BJ (cell line): ENCODE results near the gene ADIRF. TPM values are rescaled to one million over a fixed set of nuclear protein-coding genes. Genes with fewer than 3 reads are reported as not detected.
"Not testable (repeated sequence)": the region's sequence is repeated elsewhere in the genome, so short reads cannot be mapped to it uniquely, and the experiment has no call there.

ENCODE experiments used
- CTCF ChIA-PET: fragments of 350-600 bp; formaldehyde crosslinking; extraction: SDS; loops from one replicate; lab custom pipeline; 2021; ENCODE audit warnings: antibody characterized with exemption, inconsistent platforms; lab: Yijun Ruan, JAX
- POLR2A ChIA-PET: fragments of 300-600 bp; sonication (Branson Sonifier 250); formaldehyde crosslinking; extraction: SDS; loops from one replicate; lab custom pipeline; 2021; ENCODE audit warnings: antibody characterized with exemption; lab: Charles Lee
- DNase-seq: peaks from one replicate; pipeline ENCODE4 v3.0.0-alpha.2; 2011; ENCODE audit warnings: low read depth
- H3K27me3 ChIP-seq: 2 replicates; pipeline ENCODE4 v1.6.0; 2011; ENCODE audit warnings: low read length; ENCODE audit not compliant: control insufficient read depth, insufficient read depth
- H3K36me3 ChIP-seq: 2 replicates; pipeline ENCODE4 v1.5.1; 2011; ENCODE audit warnings: low read length; ENCODE audit not compliant: control insufficient read depth, insufficient read depth
- H3K4me3 ChIP-seq: 2 replicates; pipeline ENCODE4 v1.5.1; 2011; ENCODE audit warnings: low read depth, mild to moderate bottlenecking, control low read depth, low read length
- polyA plus RNA-seq: library from polyadenylated mRNA; depleted of rRNA; stranded (reverse); fragments of >200 nt; gene quantifications from 2 replicates; pipeline ENCODE4 v1.2.3, GENCODE V29; 2011
- TF ChIP-seq, protein P1 (sequence below): IDR thresholded peaks from 2 replicates; pipeline ENCODE4 v1.5.1; 2011; ENCODE audit warnings: low read depth, mild to moderate bottlenecking, control low read depth, inconsistent platforms, low read length, moderate library complexity; ENCODE audit not compliant: insufficient read depth

The ADIRF gene
- polyA plus RNA-seq, 1 experiment: 64.4 TPM

DNA sequence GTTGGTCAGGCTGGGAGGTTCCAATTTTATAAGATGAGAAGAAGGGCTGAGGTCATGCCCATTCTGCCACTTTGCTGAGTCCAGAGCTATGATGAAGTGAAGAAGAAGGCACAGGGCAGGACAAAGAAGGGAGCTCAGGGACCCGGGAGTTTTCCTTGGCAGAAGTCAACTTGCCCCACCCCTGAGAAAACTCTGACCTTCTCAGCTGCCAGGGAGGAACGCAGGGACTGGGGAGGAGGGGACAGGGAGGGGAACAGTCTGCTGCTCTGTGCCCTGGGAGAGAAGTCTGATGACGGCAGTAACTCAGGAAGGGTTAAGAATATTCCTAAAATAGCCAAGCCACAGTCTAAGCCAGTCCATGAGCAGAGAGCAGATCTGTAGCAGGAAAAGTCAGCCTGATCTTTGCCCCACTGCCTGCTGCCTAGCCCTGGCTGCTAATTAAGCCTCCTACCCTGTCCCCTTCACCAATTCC lies 11.7 kb downstream of the ADIRF start:
- no peaks in the 10 kb centered on the region for H3K36me3 ChIP-seq
- POLR2A ChIA-PET: no interaction called here
- H3K27me3 ChIP-seq: no peaks in the 10 kb centered on the region
- CTCF ChIA-PET: interaction anchor here (1.0 to 1.2 kb wide), 2 partner anchors 12 to 75 kb away, joined by 3 read pairs; no protein-coding TSS in a partner anchor
- DNase-seq: no peak
- TF ChIP-seq, protein P1, sequence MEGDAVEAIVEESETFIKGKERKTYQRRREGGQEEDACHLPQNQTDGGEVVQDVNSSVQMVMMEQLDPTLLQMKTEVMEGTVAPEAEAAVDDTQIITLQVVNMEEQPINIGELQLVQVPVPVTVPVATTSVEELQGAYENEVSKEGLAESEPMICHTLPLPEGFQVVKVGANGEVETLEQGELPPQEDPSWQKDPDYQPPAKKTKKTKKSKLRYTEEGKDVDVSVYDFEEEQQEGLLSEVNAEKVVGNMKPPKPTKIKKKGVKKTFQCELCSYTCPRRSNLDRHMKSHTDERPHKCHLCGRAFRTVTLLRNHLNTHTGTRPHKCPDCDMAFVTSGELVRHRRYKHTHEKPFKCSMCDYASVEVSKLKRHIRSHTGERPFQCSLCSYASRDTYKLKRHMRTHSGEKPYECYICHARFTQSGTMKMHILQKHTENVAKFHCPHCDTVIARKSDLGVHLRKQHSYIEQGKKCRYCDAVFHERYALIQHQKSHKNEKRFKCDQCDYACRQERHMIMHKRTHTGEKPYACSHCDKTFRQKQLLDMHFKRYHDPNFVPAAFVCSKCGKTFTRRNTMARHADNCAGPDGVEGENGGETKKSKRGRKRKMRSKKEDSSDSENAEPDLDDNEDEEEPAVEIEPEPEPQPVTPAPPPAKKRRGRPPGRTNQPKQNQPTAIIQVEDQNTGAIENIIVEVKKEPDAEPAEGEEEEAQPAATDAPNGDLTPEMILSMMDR: no peak
- H3K4me3 ChIP-seq: no peak overlapping the region

DNA sequence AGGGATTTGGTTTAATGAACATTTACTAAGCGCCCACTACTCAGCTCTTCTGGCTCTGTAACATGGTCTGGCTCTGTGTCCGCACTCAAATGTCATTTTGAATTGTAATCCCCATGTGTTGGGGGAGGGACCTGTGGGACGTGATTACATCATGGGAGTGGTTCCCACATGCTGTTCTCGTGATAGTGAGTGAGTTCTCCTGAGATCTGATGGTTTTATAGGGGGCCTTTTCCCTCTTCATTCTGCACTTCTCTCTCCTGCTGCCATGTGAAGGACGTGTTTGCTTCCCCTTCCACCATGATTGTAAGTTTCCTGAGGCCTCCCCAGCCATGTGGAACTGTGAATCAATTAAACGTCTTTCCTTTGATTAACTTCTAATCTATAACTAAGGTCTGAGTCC lies 12.7 kb downstream of the ADIRF start:
- DNase-seq, H3K27me3 ChIP-seq, H3K4me3 ChIP-seq, POLR2A ChIA-PET, H3K36me3 ChIP-seq: not testable (repeated sequence)
- CTCF ChIA-PET: interaction anchor here (1.2 kb wide), 1 partner anchor 74 kb away, joined by 3 read pairs; no protein-coding TSS in a partner anchor

DNA sequence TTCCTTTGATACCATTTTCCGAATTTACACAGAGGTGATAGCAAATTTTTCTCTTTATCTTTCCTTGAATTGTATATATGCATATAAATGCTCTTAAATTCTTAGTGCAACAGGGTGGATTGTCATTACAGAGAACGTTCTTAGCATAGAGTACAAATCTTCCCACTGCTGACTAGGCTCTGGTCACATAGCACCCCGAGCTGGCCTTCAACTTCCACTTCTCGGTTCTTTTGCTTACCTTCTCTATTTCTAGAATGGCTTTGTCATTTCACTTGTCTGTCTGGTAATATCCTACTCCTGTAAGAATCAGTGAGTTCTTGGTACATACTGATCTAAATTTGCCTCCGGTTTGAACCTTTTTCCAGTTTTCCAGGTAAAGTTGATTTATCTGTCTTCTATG lies 13.4 kb downstream of the ADIRF start:
- H3K4me3 ChIP-seq: no peak overlapping the region
- ChIA-PET POLR2A (no interaction called here), CTCF (no interaction called here)
- TF ChIP-seq, protein P1: no peak
- no peak for DNase-seq
- H3K36me3 ChIP-seq: no peaks in the 10 kb centered on the region
- H3K27me3 ChIP-seq: no peaks in the 10 kb centered on the region

DNA sequence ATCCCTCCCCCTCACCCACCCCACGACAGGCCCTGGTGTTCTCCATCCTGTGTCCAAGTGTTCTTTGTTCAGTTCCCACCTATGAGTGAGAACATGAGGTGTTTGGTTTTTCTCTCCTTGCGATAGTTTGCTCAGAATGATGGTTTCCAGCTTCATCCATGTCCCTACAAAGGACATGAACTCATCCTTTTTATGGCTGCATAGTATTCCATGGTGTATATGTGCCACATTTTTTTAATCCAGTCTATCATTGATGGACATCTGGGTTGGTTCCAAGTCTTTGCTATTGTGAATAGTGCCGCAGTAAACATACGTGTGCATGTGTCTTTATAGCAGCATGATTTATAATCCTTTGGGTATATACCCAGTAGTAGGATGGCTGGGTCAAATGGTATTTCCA lies 16.2 kb downstream of the ADIRF start:
- H3K36me3 ChIP-seq, H3K27me3 ChIP-seq, H3K4me3 ChIP-seq, DNase-seq, POLR2A ChIA-PET: not testable (repeated sequence)
- CTCF ChIA-PET: interaction anchor here (0.9 kb wide), 1 partner anchor 12 kb away, joined by 3 read pairs; no protein-coding TSS in a partner anchor

DNA sequence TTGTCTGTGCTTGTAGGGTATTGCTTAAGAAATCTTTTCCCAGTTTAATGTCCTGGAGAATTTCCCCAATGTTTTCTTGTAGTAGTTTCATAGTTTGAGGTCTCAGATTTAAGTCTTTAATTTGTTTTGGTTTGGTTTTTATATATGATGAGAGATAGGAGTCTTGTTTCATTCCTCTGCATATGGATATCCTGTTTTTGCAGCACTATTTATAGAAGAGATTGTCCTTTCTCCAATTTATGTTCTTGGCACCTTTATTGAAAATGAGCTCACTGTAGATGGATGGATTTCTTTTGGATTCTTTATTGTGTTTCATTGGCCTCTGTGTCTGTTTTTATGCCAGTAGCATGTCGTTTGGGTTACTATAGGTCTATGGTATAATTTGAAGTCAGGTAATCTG lies 20.2 kb downstream of the ADIRF start:
- Histone ChIP-seq H3K36me3 (no peaks in the 10 kb centered on the region), H3K27me3 (no peaks in the 10 kb centered on the region), H3K4me3 (no peak overlapping the region)
- ChIA-PET CTCF (interaction anchor here (0.7 kb wide), 1 partner anchor 49 kb away, joined by 5 read pairs; no protein-coding TSS in a partner anchor), POLR2A (no interaction called here)
- DNase-seq: no peak
- TF ChIP-seq, protein P1: no peak

DNA sequence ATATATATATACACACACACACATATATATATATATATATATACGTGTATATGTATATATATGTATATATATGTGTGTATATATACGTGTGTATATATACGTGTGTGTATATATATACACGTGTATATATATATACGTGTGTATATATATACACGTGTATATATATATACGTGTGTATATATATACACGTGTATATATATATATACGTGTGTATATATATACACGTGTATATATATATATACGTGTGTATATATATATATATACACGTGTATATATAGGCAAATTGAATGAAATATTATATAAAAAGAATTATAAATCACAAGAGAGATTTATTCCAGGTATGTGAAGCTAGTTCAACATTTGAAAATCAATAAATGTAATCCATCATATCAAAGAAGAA lies 23.1 kb downstream of the ADIRF start:
- H3K36me3 ChIP-seq, POLR2A ChIA-PET, DNase-seq, H3K27me3 ChIP-seq, H3K4me3 ChIP-seq: not testable (repeated sequence)
- CTCF ChIA-PET: interaction anchor here (1.7 kb wide), 1 partner anchor 11 kb away, joined by 3 read pairs; no protein-coding TSS in a partner anchor

DNA sequence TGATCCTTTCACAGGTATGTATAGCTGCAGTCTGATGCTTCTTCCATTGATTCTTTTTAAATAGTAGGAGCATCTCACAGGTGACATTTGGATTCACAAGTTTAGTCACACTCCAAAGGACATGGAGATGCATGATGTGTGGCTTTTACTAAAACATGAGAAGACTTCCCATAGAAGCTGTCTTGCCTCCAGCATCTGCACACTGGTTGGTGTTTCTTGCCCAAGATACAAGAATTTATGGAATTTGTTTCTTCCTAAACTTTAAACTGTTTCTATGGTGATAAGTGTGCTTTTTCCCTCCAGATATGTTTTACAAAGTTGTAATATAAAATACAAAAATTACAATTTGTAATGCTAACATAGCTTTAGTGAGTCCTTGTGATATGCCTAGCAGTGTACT lies 24.2 kb downstream of the ADIRF start:
- Histone ChIP-seq H3K27me3 (no peaks in the 10 kb centered on the region), H3K36me3 (no peaks in the 10 kb centered on the region), H3K4me3 (no peak overlapping the region)
- DNase-seq: no peak
- TF ChIP-seq, protein P1: no peak
- ChIA-PET CTCF (interaction anchor here (0.7 to 1.7 kb wide), 2 partner anchors 13 to 22 kb away, joined by 3 read pairs; no protein-coding TSS in a partner anchor), POLR2A (interaction anchor here (0.5 kb wide), 1 partner anchor 199 kb away, joined by 3 read pairs; no protein-coding TSS in a partner anchor)
